OCI-LY3 (cell line): ENCODE data around the gene OR2A1.
"Not testable (repeated sequence)": the region's sequence is repeated elsewhere in the genome, so short reads cannot be mapped to it uniquely, and the experiment has no call there.

Source experiments
- H2AFZ ChIP-seq: fragments of 200-600, 300-600 bp; shearing (Covaris generic); 2 replicates; pipeline ENCODE4 v1.6.0; 2014; ENCODE audit warnings: antibody characterized with exemption, low read depth, low read length
- H3K27ac ChIP-seq: fragments of 200-600, 300-600 bp; sonication (generic); 2 replicates; pipeline ENCODE4 v1.5.1; 2014; ENCODE audit warnings: mild to moderate bottlenecking, low read length, moderate library complexity, mixed read lengths
- H3K27me3 ChIP-seq: fragments of 200-600, 300-600 bp; sonication (generic); 2 replicates; pipeline ENCODE4 v1.6.1; 2014; ENCODE audit warnings: low read depth, low read length, mixed read lengths
- H3K36me3 ChIP-seq: fragments of 200-600, 300-600 bp; sonication (generic); replicated peaks from 2 replicates; pipeline ENCODE3; 2014; ENCODE audit warnings: low read depth, low read length, mixed read lengths
- H3K4me1 ChIP-seq: fragments of 300-600, 200-600 bp; sonication (generic); 2 replicates; pipeline ENCODE4 v1.6.1; 2014; ENCODE audit warnings: low read length, mixed read lengths
- H3K4me2 ChIP-seq: fragments of 200-600, 300-600 bp; sonication (generic); 2 replicates; pipeline ENCODE4 v1.6.1; 2014; ENCODE audit warnings: low read length, mixed read lengths
- H3K4me3 ChIP-seq: fragments of 300-600, 200-600 bp; sonication (generic); 2 replicates; pipeline ENCODE4 v1.5.1; 2014; ENCODE audit warnings: antibody characterized with exemption, mild to moderate bottlenecking, low read length, moderate library complexity
- H3K79me2 ChIP-seq: fragments of 300-600, 200-600 bp; shearing (Covaris generic); 2 replicates; pipeline ENCODE4 v1.6.1; 2014; ENCODE audit warnings: mild to moderate bottlenecking, low read length, mixed read lengths
- H3K9ac ChIP-seq: fragments of 300-600, 200-600 bp; shearing (Covaris generic); 2 replicates; pipeline ENCODE4 v1.6.0; 2014; ENCODE audit warnings: mild to moderate bottlenecking, low read length, moderate library complexity
- H3K9me3 ChIP-seq: fragments of 200-600, 300-600 bp; shearing (Covaris generic); 2 replicates; pipeline ENCODE4 v1.6.1; 2014; ENCODE audit warnings: low read length, mixed read lengths; ENCODE audit not compliant: insufficient read depth
- H4K20me1 ChIP-seq: fragments of 200-600, 300-600 bp; sonication (generic); 2 replicates; pipeline ENCODE4 v1.6.1; 2016; ENCODE audit warnings: low read length, mixed read lengths; ENCODE audit not compliant: insufficient read depth

The OR2A1 gene

DNA sequence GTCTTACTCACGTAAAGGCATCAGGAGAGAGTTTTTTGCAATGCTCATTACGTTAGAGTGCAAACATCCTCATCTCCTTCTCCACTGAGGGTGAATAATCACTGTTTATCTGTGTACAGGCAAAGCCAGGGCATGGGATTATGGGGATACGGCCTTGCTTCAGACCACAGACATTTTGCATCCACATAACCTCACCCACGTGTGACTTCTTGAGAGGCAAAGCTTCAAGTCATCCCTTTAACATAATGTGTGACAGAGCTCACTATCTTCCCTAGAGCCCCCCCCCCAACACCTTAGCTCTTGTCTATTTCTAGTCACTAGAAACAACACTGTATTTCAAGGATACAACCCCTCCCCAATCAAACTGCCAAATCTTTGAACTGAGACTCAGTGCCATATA is 20.6 kb upstream of the OR2A1 start:
- not testable (repeated sequence) for H3K79me2 ChIP-seq, H3K4me3 ChIP-seq, H3K27ac ChIP-seq, H3K4me1 ChIP-seq, H2AFZ ChIP-seq, H3K36me3 ChIP-seq, H3K4me2 ChIP-seq, H3K27me3 ChIP-seq, H3K9ac ChIP-seq, H4K20me1 ChIP-seq, H3K9me3 ChIP-seq

GRCh38 chr7:144292384-144293161 is 19.6 kb upstream of the OR2A1 start:
- H3K9me3 ChIP-seq = not testable (repeated sequence)

DNA sequence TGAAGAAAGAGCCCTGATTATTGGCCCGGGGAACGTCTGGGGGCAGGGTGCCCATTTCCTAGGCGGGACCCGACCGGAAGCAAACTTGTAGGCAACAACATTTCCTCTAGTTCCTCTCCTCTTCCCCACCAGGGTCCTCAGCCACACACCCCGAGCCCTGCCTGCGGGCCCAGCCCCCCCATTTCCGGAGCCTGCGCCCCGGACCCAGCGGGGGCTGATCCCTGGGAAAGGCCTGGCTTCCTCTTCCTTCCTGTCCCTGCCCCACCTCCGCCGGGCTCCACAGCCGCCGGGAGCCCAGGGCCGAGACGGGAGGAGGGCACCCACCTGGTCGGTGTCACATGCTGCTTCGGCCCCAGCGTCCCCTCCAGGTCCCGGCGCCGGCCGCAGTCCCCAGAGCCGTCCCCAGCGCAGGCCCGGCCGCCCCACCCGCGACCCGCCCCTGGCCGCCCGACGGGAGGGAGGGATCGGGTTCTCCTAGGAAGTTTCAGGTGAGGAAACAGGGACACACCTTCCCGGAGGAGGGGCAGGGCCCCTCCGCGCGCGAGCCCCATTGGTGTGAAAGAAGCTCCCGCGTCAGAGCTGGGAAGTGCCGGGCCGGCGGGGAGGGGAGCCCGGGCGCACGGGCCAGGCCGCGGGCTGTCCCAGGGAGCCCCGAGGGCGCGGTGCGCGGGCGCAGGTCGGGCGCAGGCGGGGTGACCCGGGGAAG is 18.3 kb upstream of the OR2A1 start:
- H3K27ac ChIP-seq, H2AFZ ChIP-seq, H3K36me3 ChIP-seq, H3K27me3 ChIP-seq, H3K9ac ChIP-seq, H3K4me1 ChIP-seq, H3K9me3 ChIP-seq, H3K4me2 ChIP-seq, H3K79me2 ChIP-seq, H4K20me1 ChIP-seq, H3K4me3 ChIP-seq: not testable (repeated sequence)

More at GRCh38 chr7:144292384-144293161, 19.6 kb upstream of the OR2A1 start:
- H3K4me1 ChIP-seq, H3K4me2 ChIP-seq, H3K36me3 ChIP-seq, H4K20me1 ChIP-seq, H2AFZ ChIP-seq, H3K27ac ChIP-seq, H3K4me3 ChIP-seq, H3K27me3 ChIP-seq, H3K9ac ChIP-seq, H3K79me2 ChIP-seq: not testable (repeated sequence)

DNA sequence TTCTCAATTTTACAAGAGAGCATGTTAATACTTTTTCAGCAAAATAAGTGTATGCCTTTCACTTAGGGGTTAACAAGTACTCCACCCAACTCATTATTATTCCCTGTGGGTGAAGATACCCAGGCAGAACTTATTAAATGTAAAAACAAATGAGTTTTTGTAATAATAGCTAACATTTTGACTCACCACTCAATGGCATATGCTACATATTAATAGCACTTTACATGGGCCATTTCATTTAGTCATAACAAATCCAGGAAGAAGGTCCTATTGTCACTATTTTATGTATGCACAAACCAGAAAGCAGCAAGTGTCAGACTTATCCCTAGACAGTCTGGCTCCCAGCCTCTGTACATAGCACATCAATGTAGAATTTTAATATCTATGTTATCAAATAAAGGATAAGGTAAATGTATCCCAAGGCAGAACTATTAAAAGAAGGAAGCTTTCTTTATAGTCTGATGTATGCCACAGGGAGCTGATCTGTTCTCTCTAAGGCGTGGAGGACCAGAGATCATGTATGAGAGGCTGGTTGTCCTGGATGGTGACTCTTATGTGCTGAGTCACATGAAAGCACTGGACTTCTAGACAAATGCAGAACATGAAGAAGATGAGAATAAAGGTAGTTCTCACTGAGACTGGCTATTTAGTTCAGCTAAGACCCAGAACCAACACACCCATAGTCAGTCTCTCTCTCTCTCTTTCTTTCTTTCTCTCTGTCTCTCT is 9.5 kb upstream of the OR2A1 start:
- not testable (repeated sequence) for H3K9me3 ChIP-seq, H3K9ac ChIP-seq, H3K79me2 ChIP-seq, H3K4me1 ChIP-seq, H4K20me1 ChIP-seq, H3K36me3 ChIP-seq, H3K27me3 ChIP-seq, H3K4me2 ChIP-seq, H3K27ac ChIP-seq, H3K4me3 ChIP-seq, H2AFZ ChIP-seq

GRCh38 chr7:144303607-144304006 is 8.6 kb upstream of the OR2A1 start:
- H4K20me1 ChIP-seq, H3K27me3 ChIP-seq, H3K79me2 ChIP-seq, H2AFZ ChIP-seq, H3K36me3 ChIP-seq, H3K9ac ChIP-seq, H3K4me3 ChIP-seq, H3K9me3 ChIP-seq, H3K4me2 ChIP-seq, H3K27ac ChIP-seq, H3K4me1 ChIP-seq: not testable (repeated sequence)

GRCh38 chr7:144305156-144305555 is 7.1 kb upstream of the OR2A1 start:
- not testable (repeated sequence) for H3K4me1 ChIP-seq, H3K9me3 ChIP-seq, H2AFZ ChIP-seq, H3K4me2 ChIP-seq, H3K36me3 ChIP-seq, H3K4me3 ChIP-seq, H3K9ac ChIP-seq, H3K79me2 ChIP-seq, H3K27ac ChIP-seq, H3K27me3 ChIP-seq, H4K20me1 ChIP-seq

- not testable (repeated sequence) for H2AFZ ChIP-seq, H3K4me2 ChIP-seq, H4K20me1 ChIP-seq, H3K4me3 ChIP-seq, H3K27me3 ChIP-seq, H3K9ac ChIP-seq, H3K36me3 ChIP-seq, H3K4me1 ChIP-seq, H3K27ac ChIP-seq, H3K9me3 ChIP-seq, H3K79me2 ChIP-seq
These were observed 2.5 kb upstream of the OR2A1 start for GRCh38 chr7:144309702-144310101.

GRCh38 chr7:144311218-144311617 is 1.0 kb upstream of the OR2A1 start:
- H2AFZ ChIP-seq = not testable (repeated sequence)

GRCh38 chr7:144317537-144317936 is 5.3 kb downstream of the OR2A1 start:
- not testable (repeated sequence) for H3K4me1 ChIP-seq, H2AFZ ChIP-seq, H3K27ac ChIP-seq, H4K20me1 ChIP-seq, H3K9me3 ChIP-seq, H3K9ac ChIP-seq, H3K79me2 ChIP-seq, H3K27me3 ChIP-seq, H3K36me3 ChIP-seq, H3K4me2 ChIP-seq, H3K4me3 ChIP-seq

More at GRCh38 chr7:144311218-144311617, 1.0 kb upstream of the OR2A1 start:
- not testable (repeated sequence) for H4K20me1 ChIP-seq, H3K27me3 ChIP-seq, H3K4me2 ChIP-seq, H3K4me3 ChIP-seq, H3K4me1 ChIP-seq, H3K27ac ChIP-seq, H3K9ac ChIP-seq, H3K36me3 ChIP-seq, H3K9me3 ChIP-seq, H3K79me2 ChIP-seq
